HepG2 (cell line): Measurements from ENCODE around the gene JPH3. TPM values are rescaled to one million over a fixed set of nuclear protein-coding genes. Genes with fewer than 3 reads are reported as not detected.

Experiments used
- ATAC-seq: fragments of 200-7000 bp; cut with Tn5 transposase; 3 replicates; pipeline ENCODE4 v1.9.1; 2020; ENCODE audit warnings: mild to moderate bottlenecking, moderate library complexity
- BruUV-seq: library from RNA; stranded (reverse); fragments of 400-500 nt; replicated peaks from 2 replicates; lab custom pipeline; 2021; lab: Mats Ljungman, UMichigan
- CTCF ChIA-PET: fragments of 300-600 bp; formaldehyde crosslinking; extraction: SDS; loops from one replicate; lab custom pipeline; 2021; ENCODE audit warnings: low total read pairs, inconsistent platforms, low intra/inter-chr PET ratio; lab: Yijun Ruan, JAX
- POLR2A ChIA-PET: fragments of 350-600 bp; sonication (Branson Sonifier 250); formaldehyde crosslinking; loops from one replicate; lab custom pipeline; 2020; ENCODE audit warnings: antibody characterized with exemption, inconsistent platforms; lab: Yijun Ruan, JAX
- DNase-seq: peaks from one replicate; pipeline ENCODE4 v3.0.0-alpha.2; 2015; ENCODE audit warnings: low spot score
- FAIRE-seq: peaks from 3 replicates; lab custom pipeline; 2011; peaks lifted over from hg19 to GRCh38; lab: Jason Lieb, UNC
- H2AFZ ChIP-seq: one replicate; pipeline ENCODE4 v1.6.1; 2011; ENCODE audit warnings: low read length, inconsistent platforms
- H3K27ac ChIP-seq: fragments of 300-600 bp; 3 replicates; pipeline ENCODE4 v1.8.0; 2011; ENCODE audit warnings: mixed run types, mild to moderate bottlenecking, mixed read lengths, low read length, inconsistent platforms; ENCODE audit not compliant: insufficient read depth; ENCODE audit errors: extremely low read length
- H3K27me3 ChIP-seq, 2 experiments: fragments of 200-600 bp in 1 of 2; 2 replicates in 1 of 2; 3 replicates in 1 of 2; pipeline versions ENCODE4 v1.6.0 to v1.8.0; 2011; ENCODE audit warnings: low read length in 2 of 2, mild to moderate bottlenecking in 2 of 2, moderate library complexity in 2 of 2, inconsistent platforms in 1 of 2; ENCODE audit not compliant: insufficient read depth in 2 of 2, control insufficient read depth in 1 of 2
- H3K36me3 ChIP-seq, 2 experiments: fragments of 200-600 bp in 1 of 2; replicated peaks in 1 of 2; 2 replicates in 1 of 2; 3 replicates in 1 of 2; pipeline versions ENCODE4 v1.5.1 to v1.8.0; 2011; ENCODE audit warnings: low read length in 2 of 2, inconsistent platforms in 1 of 2; ENCODE audit not compliant: insufficient read depth in 2 of 2, control insufficient read depth in 1 of 2
- H3K4me1 ChIP-seq: 2 replicates; pipeline ENCODE4 v1.5.1; 2012; ENCODE audit warnings: low read length, inconsistent platforms; ENCODE audit not compliant: insufficient read depth
- H3K4me2 ChIP-seq: 2 replicates; pipeline ENCODE4 v1.6.0; 2011; ENCODE audit warnings: low read depth, low read length, inconsistent platforms
- H3K4me3 ChIP-seq, 3 experiments: fragments of 200-600 bp in 1 of 3; sonication (generic), shearing (Covaris generic) in 1 of 3; replicated peaks in 1 of 3; 2 replicates each; pipeline ENCODE4 v1.5.1; 2011 to 2016; ENCODE audit warnings: low read length in 3 of 3, inconsistent platforms in 2 of 3, low read depth in 2 of 3, mild to moderate bottlenecking in 2 of 3, control low read depth in 1 of 3, mixed read lengths in 1 of 3; ENCODE audit not compliant: insufficient read depth in 1 of 3
- H3K79me2 ChIP-seq: one replicate; pipeline ENCODE4 v1.6.1; 2011; ENCODE audit warnings: low read length, inconsistent platforms; ENCODE audit not compliant: insufficient read depth
- H3K9ac ChIP-seq: 2 replicates; pipeline ENCODE4 v1.6.0; 2011; ENCODE audit warnings: mild to moderate bottlenecking, low read depth, low read length, inconsistent platforms; ENCODE audit not compliant: insufficient read depth
- H3K9me3 ChIP-seq: 2 replicates; pipeline ENCODE4 v1.5.1; 2012; ENCODE audit warnings: mild to moderate bottlenecking, low read length
- H4K20me1 ChIP-seq: 2 replicates; pipeline ENCODE4 v1.6.0; 2011; ENCODE audit warnings: inconsistent platforms, mild to moderate bottlenecking, low read length, moderate library complexity; ENCODE audit not compliant: insufficient read depth
- AGO2 ChIP-seq: fragments of 200-400 bp; formaldehyde crosslinking; optimal IDR thresholded peaks from 2 replicates; pipeline ENCODE3; 2017; ENCODE audit warnings: mild to moderate bottlenecking, low read depth, low read length, moderate library complexity
- GZF1 ChIP-seq: sonication (generic); formaldehyde crosslinking; IDR thresholded peaks from 2 replicates; pipeline ENCODE4 v1.5.1; 2020; ENCODE audit warnings: mild to moderate bottlenecking, missing genetic modification reagents
- HDAC1 ChIP-seq: sonication (generic); formaldehyde crosslinking; IDR thresholded peaks from 2 replicates; pipeline ENCODE4 v1.5.1; 2020; ENCODE audit warnings: mild to moderate bottlenecking, missing genetic modification reagents
- HMG20A ChIP-seq: IDR thresholded peaks from 2 replicates; pipeline ENCODE4 v1.6.1; 2016; ENCODE audit warnings: borderline replicate concordance
- KDM3A ChIP-seq: IDR thresholded peaks from 2 replicates; pipeline ENCODE4 v1.6.1; 2018; ENCODE audit warnings: low read depth, missing compliant biosample characterization
- REPIN1 ChIP-seq: sonication (generic); formaldehyde crosslinking; IDR thresholded peaks from 2 replicates; pipeline ENCODE4 v1.8.0; 2022; ENCODE audit warnings: missing genetic modification reagents, low read depth, mild to moderate bottlenecking, borderline replicate concordance
- RFX5 ChIP-seq: IDR thresholded peaks from 2 replicates; pipeline ENCODE4 v1.6.1; 2011; ENCODE audit warnings: low read depth, low read length, improper control_type of control experiment
- SIN3B ChIP-seq: fragments of 150-350 bp; IDR thresholded peaks from 2 replicates; pipeline ENCODE4 v1.6.1; 2014; ENCODE audit warnings: low read length
- ZBTB21 ChIP-seq: sonication (generic); formaldehyde crosslinking; IDR thresholded peaks from 2 replicates; pipeline ENCODE4 v1.4.0; 2020; ENCODE audit warnings: missing genetic modification reagents
- ZFP90 ChIP-seq: sonication (generic); formaldehyde crosslinking; IDR thresholded peaks from 2 replicates; pipeline ENCODE4 v1.8.0; 2022; ENCODE audit warnings: missing genetic modification reagents, mild to moderate bottlenecking, inconsistent platforms, borderline replicate concordance
- ZNF34 ChIP-seq: sonication (generic); formaldehyde crosslinking; IDR thresholded peaks from 2 replicates; pipeline ENCODE4 v1.4.0; 2020; ENCODE audit warnings: mild to moderate bottlenecking, missing genetic modification reagents, borderline replicate concordance
- ZNF343 ChIP-seq: sonication (generic); formaldehyde crosslinking; IDR thresholded peaks from 2 replicates; pipeline ENCODE4 v1.4.0; 2020; ENCODE audit warnings: mild to moderate bottlenecking, missing genetic modification reagents
- ZNF501 ChIP-seq: sonication (generic); formaldehyde crosslinking; IDR thresholded peaks from 2 replicates; pipeline ENCODE4 v1.5.1; 2020; ENCODE audit warnings: mild to moderate bottlenecking, moderate library complexity, missing genetic modification reagents
- WGBS: methylation state at CpG from one replicate; pipeline ENCODE4 v1.1.6; 2017; ENCODE audit warnings: low lambda C conversion rate; 5-methylcytosine and 5-hydroxymethylcytosine counted together
- in situ Hi-C: cut with HindIII; loops from 2 replicates; pipeline ENCODE4 v1.10.0; 2017; ENCODE audit warnings: low pct_unique_long_range_greater_than_20kb; ENCODE audit not compliant: extremely low pct_ligation_motif_present
- intact Hi-C: fragments of 100-400 bp; cut with micrococcal nuclease; formaldehyde crosslinking; loops from one replicate; pipeline ENCODE4 v1.10.0; 2022; ENCODE audit not compliant: unreplicated experiment
- polyA plus RNA-seq, 8 experiments: library from polyadenylated mRNA; depleted of rRNA in 3 of 8; stranded (reverse) in 7 of 8; unstranded in 1 of 8; fragments of >200 nt; fragmentation: Illumina TruSeq in 4 of 8; extraction: Trizol in 4 of 8; gene quantifications; 2 replicates each; pipeline versions ENCODE4 v1.2.1 to v1.2.3, GENCODE V29; 2011 to 2016; ENCODE audit warnings: low read depth in 4 of 8, missing spikeins in 1 of 8, mixed read lengths in 1 of 8; ENCODE audit not compliant: insufficient read depth in 1 of 8
- total RNA-seq, 5 experiments: library from RNA; depleted of rRNA; stranded (reverse); fragments of >200 nt; fragmentation: Illumina TruSeq; extraction: Trizol; gene quantifications; 2 replicates each; pipeline ENCODE4 v1.2.3, GENCODE V29; 2016; ENCODE audit warnings: low read depth in 1 of 5
- TF ChIP-seq, protein P1 (sequence below), 2 experiments: sonication (generic) in 1 of 2; formaldehyde crosslinking in 1 of 2; IDR thresholded peaks; 2 replicates each; pipeline versions ENCODE4 v1.4.0 to v1.6.1; 2016 to 2020; ENCODE audit warnings: borderline replicate concordance in 1 of 2, low read depth in 1 of 2, mild to moderate bottlenecking in 1 of 2, missing genetic modification reagents in 1 of 2

Gene JPH3
- total and polyA plus RNA-seq, 2 of the 13 experiments (the other 11 are each of a cell fraction or from before 2014, with no cell fraction given) = not detected

DNA sequence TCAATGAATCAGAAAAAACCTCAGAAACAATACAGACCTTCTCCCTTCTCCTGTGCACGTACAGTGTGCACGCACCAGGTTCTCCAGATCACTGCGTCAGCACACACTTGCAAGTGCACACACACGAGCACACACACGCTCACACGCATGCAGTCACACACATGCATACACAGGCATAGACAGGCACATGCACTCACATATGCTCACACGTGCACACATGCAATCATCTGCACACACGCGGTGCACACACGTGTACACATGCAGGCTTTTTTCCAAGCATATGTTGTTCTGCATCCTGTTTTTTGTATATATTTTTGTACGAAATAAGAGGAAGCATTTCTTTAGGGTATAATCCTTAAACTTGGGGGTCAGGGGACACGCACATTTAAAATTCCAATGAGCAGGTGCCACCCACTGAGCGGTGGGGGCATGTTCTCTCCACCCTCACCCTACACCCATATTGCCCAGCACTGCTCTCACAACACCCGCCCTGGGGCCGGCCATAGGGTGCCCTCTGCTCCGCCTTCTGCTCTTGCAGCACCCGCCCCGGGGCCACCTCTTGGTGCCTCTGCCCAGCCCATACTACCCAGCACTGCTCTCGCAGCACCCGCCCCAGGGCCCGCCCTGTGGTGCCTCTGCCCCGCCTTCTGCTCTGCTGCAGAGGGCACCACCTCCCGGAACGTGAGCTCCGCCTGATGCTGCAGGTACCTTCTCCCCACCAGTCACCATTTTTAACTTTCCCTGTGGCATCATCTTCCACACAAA, 142.6 kb downstream of the JPH3 start:
- DNase-seq (no peak), FAIRE-seq (no peak), ATAC-seq (no peak)
- no peaks in the 10 kb centered on the region for H3K27me3 ChIP-seq
- no peaks in the 10 kb centered on the region for H3K9me3 ChIP-seq
- no peak overlapping the region for H3K4me3 ChIP-seq
- TF ChIP-seq REPIN1 (CRISPR knock-in tag) (no peak), GZF1 (CRISPR knock-in tag) (no peak), AGO2 (peak; percentile 27)
- in situ Hi-C loops = no loop called here
- no peak overlapping the region for H3K4me2 ChIP-seq
- no peak overlapping the region for H2AFZ ChIP-seq
- H3K27ac ChIP-seq = no peak overlapping the region
- no TSS peak for BruUV-seq
- intact Hi-C loops = no loop called here
- H3K36me3 ChIP-seq = peaks cover 44 to 80% of the 10 kb centered on the region in 2 experiments
- peaks cover 5% of the 10 kb centered on the region; the same call in 1 of the 2 replicates for H4K20me1 ChIP-seq
- 94% methylated on average over 25 of the region's 25 CpGs for WGBS
- H3K9ac ChIP-seq = no peak overlapping the region
- ChIA-PET POLR2A (no interaction called here), CTCF (no interaction called here)
- no peaks in the 10 kb centered on the region for H3K4me1 ChIP-seq
- H3K79me2 ChIP-seq = peaks cover 8% of the 10 kb centered on the region

DNA sequence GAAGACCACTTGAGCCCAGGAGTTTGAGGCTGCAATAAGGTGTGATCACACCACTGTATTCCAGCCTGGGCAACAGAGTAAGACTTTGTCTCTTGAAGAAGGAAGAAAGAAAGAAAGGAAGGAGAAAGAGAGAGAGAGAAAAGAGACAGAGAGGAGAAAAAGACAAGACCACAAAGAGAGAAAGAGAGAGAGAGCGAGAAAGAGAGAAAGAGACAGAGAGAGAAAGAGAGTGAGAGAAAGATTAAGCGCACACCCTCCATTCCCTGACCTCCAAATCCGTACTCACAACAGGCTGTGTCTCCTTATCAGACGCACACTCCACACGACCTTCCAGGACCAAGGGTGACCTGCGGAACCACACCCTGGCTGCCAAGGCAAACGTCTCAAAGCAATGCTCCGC, 143.9 kb downstream of the JPH3 start:
- no peak for ATAC-seq
- H3K27me3 ChIP-seq = no peaks in the 10 kb centered on the region
- intact Hi-C loops = no loop called here

More for the DNA sequence above, 143.9 kb downstream of the JPH3 start:
- BruUV-seq = no TSS peak
- Histone ChIP-seq H3K4me3 (no peak overlapping the region), H3K4me2 (no peak overlapping the region), H4K20me1 (peaks cover 5% of the 10 kb centered on the region; the same call in 1 of the 2 replicates)
- no peak for DNase-seq
- POLR2A ChIA-PET = interaction anchor here (1.5 kb wide), 1 partner anchor 19 kb away, joined by 5 read pairs; the partner anchor contains the start of gene KLHDC4
- WGBS = 96% methylated on average over 8 of the region's 8 CpGs
- TF ChIP-seq ZFP90 = no peak
- no peak for TF ChIP-seq HDAC1 (CRISPR knock-in tag)
- TF ChIP-seq ZNF343 (CRISPR knock-in tag) = no peak
- no peak for TF ChIP-seq KDM3A
- TF ChIP-seq ZNF501 (CRISPR knock-in tag) = no peak
- no peak for TF ChIP-seq SIN3B
- no peak for TF ChIP-seq HMG20A (CRISPR knock-in tag)
- TF ChIP-seq RFX5 = no peak
- TF ChIP-seq, protein P1, sequence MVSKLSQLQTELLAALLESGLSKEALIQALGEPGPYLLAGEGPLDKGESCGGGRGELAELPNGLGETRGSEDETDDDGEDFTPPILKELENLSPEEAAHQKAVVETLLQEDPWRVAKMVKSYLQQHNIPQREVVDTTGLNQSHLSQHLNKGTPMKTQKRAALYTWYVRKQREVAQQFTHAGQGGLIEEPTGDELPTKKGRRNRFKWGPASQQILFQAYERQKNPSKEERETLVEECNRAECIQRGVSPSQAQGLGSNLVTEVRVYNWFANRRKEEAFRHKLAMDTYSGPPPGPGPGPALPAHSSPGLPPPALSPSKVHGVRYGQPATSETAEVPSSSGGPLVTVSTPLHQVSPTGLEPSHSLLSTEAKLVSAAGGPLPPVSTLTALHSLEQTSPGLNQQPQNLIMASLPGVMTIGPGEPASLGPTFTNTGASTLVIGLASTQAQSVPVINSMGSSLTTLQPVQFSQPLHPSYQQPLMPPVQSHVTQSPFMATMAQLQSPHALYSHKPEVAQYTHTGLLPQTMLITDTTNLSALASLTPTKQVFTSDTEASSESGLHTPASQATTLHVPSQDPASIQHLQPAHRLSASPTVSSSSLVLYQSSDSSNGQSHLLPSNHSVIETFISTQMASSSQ (IDR thresholded peaks at IDR 0.05; ENCODE audit: low read depth) = no peak
- TF ChIP-seq, protein P1 (CRISPR knock-in tag; IDR thresholded peaks at IDR 0.05; ENCODE audit: borderline replicate concordance) = no peak
- no peak for TF ChIP-seq ZBTB21 (CRISPR knock-in tag)
- no peak for TF ChIP-seq ZNF34 (CRISPR knock-in tag)
- TF ChIP-seq, all 625 proteins: peak for 0
- FAIRE-seq = no peak
- Histone ChIP-seq H3K79me2 (peaks cover 8% of the 10 kb centered on the region), H3K27ac (no peak overlapping the region), H3K9ac (no peak overlapping the region), H2AFZ (no peak overlapping the region), H3K9me3 (no peaks in the 10 kb centered on the region), H3K4me1 (no peaks in the 10 kb centered on the region), H3K36me3 (peaks cover 48 to 79% of the 10 kb centered on the region in 2 experiments)
- CTCF ChIA-PET = no interaction called here
- in situ Hi-C loops = no loop called here
